AG10803 (cell line): ENCODE measurements around the gene CD93.

Source experiments
- DNase-seq: peaks from one replicate; pipeline ENCODE4 v3.0.0; 2010; ENCODE audit warnings: low read depth
- H3K4me3 ChIP-seq: 2 replicates; pipeline ENCODE4 v1.5.1; 2011; ENCODE audit warnings: mild to moderate bottlenecking, low read length, control low read depth
- TF ChIP-seq, protein P1 (sequence below): conservative IDR thresholded peaks from 2 replicates; pipeline ENCODE4 v1.5.1; 2011; ENCODE audit warnings: mild to moderate bottlenecking, low read length, control low read depth, inconsistent platforms

CD93 gene

DNA sequence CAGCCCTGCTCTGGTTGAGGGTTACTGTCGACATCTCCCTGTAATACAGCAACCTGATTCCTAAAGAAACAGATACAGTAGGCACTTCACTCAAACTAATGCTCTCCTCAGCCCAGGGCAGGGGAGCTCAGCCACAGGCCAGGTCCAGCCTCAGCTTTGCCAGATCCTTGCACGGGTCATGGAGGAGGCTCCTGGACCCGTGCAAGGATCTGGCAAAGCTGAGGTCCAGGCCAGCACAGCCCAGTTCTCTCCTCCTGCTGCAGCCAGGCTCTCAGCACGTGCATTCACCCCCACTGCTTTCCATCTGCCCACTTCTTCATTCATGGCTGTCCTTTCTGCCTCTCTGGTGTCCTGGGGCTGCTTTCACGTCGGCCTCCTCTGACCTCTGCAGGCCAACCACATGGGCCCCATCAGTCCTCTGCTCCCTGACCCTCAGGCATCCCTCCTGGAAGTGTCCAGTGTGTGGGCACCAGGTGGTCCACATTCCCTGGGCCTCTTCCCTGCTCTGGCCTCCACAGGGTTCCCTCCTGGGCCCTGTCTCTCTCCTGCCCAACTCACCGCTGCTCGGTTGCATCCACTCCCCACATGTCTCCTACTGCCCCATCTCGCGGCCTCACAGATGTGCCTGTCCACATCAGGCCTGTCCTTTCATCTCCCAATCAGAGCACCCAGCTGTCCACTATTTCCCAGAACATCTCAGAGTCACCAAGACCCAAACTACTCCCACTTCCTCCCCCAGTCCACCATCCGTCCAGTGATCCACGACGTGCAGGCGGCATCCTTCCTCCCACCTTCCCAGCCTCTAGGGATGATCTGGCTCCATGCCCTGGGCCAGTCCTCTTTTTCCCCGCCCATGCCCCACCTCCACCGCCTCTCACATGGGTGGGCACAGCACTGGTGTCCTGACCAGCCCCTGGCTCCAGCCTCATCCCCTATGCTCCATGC is 11.8 kb upstream of the CD93 start:
- DNase-seq: no peak
- no peak overlapping the region for H3K4me3 ChIP-seq
- TF ChIP-seq, protein P1, sequence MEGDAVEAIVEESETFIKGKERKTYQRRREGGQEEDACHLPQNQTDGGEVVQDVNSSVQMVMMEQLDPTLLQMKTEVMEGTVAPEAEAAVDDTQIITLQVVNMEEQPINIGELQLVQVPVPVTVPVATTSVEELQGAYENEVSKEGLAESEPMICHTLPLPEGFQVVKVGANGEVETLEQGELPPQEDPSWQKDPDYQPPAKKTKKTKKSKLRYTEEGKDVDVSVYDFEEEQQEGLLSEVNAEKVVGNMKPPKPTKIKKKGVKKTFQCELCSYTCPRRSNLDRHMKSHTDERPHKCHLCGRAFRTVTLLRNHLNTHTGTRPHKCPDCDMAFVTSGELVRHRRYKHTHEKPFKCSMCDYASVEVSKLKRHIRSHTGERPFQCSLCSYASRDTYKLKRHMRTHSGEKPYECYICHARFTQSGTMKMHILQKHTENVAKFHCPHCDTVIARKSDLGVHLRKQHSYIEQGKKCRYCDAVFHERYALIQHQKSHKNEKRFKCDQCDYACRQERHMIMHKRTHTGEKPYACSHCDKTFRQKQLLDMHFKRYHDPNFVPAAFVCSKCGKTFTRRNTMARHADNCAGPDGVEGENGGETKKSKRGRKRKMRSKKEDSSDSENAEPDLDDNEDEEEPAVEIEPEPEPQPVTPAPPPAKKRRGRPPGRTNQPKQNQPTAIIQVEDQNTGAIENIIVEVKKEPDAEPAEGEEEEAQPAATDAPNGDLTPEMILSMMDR: no peak

DNA sequence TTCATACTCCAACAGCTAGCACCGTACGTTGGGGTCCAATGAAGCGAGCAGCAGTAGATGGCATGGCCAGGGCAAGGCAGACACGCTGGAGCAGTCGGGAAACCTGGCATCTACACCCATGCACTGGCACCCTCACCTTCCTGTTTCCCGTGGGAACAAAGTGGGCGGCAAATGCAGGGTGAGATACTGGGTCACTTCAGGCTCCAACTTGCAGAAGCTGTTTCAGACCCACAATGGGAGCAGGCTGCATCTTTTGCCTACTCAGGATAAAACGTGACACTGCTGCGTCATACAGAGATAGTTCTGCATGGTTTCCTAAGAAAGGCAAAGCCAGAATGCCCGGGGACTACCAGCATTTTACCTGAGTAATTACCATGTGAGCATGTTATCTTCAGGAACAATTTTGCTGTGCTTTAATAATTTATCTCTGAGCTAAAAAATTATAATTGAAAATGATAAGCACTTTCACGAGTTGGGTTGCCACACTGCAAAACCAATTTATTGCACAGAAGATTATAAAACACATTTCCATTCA is 10.9 kb upstream of the CD93 start:
- DNase-seq: no peak
- H3K4me3 ChIP-seq: no peak overlapping the region
- TF ChIP-seq, protein P1: no peak

DNA sequence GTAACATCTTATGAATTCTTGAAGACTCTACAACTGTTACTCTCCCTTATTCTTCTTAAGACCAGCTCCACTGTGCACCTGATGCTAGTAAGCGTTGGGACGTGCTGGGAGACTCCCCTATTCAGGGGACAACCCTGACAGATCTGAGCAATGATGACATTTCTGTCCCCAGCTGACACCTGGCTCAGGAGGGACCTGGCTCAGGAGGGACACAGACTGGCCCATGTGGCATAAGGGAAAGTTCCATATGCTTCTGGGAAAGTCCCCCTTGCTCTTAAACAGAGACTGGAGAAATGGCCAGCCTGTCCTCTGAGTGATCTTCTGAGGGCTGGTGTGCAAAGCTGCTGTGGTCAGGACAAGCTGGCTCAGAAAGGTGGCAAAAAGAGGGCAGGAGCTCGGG is 10.0 kb upstream of the CD93 start:
- H3K4me3 ChIP-seq: no peak overlapping the region
- no peak for DNase-seq
- TF ChIP-seq, protein P1: no peak

DNA sequence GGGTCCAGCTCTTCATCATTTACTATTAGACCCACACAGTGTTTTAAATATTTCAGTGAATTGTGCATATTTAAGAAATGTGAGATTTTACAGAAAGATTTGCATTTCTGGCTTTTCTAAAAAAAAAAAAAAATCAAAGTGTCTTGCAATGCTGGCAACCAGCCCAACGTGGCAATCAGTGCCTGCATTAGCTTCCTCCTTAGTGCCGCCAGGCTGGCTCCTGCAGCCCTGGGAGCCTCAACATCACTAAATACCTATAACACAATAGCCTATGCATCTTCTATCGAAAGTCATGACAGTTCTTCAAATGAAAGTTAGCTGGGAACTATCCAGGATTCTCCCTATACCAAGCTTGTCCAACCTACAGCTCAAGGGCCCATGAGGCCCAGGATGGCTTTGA is 9.4 kb upstream of the CD93 start:
- TF ChIP-seq, protein P1: no peak
- DNase-seq: no peak
- no peak overlapping the region for H3K4me3 ChIP-seq

DNA sequence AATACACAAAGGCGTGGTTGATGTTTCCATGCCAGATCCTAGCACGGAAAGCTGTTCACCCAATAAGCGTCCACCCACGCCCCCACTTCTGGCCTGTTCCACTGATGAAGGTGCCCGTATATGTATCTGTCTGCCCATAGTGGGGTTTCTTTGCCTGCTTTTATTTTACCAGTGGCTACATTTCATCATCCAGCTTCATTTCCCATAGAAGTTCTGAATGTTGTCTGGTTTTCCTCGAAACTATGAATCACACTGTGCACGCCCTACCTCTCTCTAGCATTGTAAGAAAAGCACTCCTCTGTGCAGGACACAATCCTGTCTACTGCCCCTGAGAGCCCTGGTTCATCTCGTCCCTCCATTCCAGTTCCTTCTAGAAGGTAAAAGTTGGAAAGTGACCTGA is 8.8 kb upstream of the CD93 start:
- no peak overlapping the region for H3K4me3 ChIP-seq
- no peak for DNase-seq
- TF ChIP-seq, protein P1: no peak

DNA sequence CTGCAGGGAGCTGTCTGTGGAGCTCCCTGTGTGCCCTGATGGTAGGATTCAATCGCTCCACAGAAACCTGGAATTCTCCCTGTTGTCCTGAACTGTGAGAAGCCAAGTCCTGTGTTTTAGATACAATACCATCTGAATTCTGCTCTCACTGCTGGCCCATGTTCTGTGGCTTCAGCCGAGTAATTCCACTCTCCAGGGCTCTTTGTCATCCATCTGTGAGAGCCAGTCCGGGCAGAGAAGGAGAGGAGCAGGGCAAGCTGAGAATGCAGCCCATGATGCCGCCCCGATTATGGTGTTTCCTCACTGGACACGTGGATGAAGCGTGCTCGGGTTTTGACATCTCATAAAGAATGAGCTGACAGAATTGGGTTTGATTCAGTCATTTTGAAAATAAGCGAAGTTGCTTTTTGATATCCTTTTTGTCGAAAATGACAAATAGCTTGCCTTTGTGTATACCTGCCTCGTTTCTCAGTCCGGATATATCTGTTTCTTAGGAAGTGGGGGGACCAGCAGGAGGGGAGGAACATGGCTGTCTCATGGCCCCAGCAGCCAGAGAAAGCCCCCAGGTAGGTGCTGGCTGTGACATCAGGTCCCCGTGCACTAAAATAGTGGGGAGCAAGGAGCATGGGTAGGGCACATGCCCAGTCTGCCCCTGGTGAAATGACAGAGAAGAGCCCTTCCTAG is 8.2 kb upstream of the CD93 start:
- DNase-seq: no peak
- H3K4me3 ChIP-seq: no peak overlapping the region
- TF ChIP-seq, protein P1: no peak
